ENCODE data around the gene CBLC. TPM values are rescaled to one million over a fixed set of nuclear protein-coding genes. Genes with fewer than 3 reads are reported as not detected.

CBLC gene
- total RNA-seq, 3 donors from 2014 or later (not counting 1 experiment from before 2014, with no cell fraction given), result not detected

GRCh38 chr19:44819246-44819832, 41.6 kb downstream of the CBLC start:
- no peaks in the 10 kb centered on the region for H3K9me3 Mint-ChIP-seq
- H3K4me3 Mint-ChIP-seq, result no peak overlapping the region
- no peaks in the 10 kb centered on the region for H3K36me3 ChIP-seq (ENCODE audit: control insufficient read depth, insufficient read depth, low read length)
- no peaks in the 10 kb centered on the region for H3K4me1 ChIP-seq (ENCODE audit: control insufficient read depth, insufficient read depth, low read length)
- ATAC-seq, result no peak
- H3K27me3 Mint-ChIP-seq (ENCODE audit: low read depth in 2 of 2), result peaks cover 0 to 9% of the 10 kb centered on the region in 2 donors
- H3K36me3 Mint-ChIP-seq, result no peaks in the 10 kb centered on the region
- no peak for DNase-seq
- H3K9me3 ChIP-seq (ENCODE audit: control insufficient read depth, insufficient read depth, low read length), result no peaks in the 10 kb centered on the region
- TF ChIP-seq CTCF (IDR thresholded peaks at IDR 0.05), result no peak
- no peak overlapping the region for H3K4me3 ChIP-seq (ENCODE audit: low read length)
- H3K27ac Mint-ChIP-seq, result no peak overlapping the region
- 88% methylated on average over 28 of the region's 28 CpGs for WGBS (ENCODE audit: insufficient coverage)
- H3K27ac ChIP-seq (ENCODE audit: low read length), result no peak overlapping the region
- H3K4me1 Mint-ChIP-seq, result no peaks in the 10 kb centered on the region
- intact Hi-C loops (cut with micrococcal nuclease), result no loop called here
- no peaks in the 10 kb centered on the region for H3K27me3 ChIP-seq (ENCODE audit: control insufficient read depth, insufficient read depth, low read length)

GRCh38 chr19:44820648-44821609, 43.2 kb downstream of the CBLC start:
- Histone ChIP-seq H3K27ac (ENCODE audit: low read length) (no peak overlapping the region), H3K4me1 (ENCODE audit: control insufficient read depth, insufficient read depth, low read length) (no peaks in the 10 kb centered on the region), H3K36me3 (ENCODE audit: control insufficient read depth, insufficient read depth, low read length) (no peaks in the 10 kb centered on the region), H3K27me3 (ENCODE audit: control insufficient read depth, insufficient read depth, low read length) (no peaks in the 10 kb centered on the region), H3K9me3 (ENCODE audit: control insufficient read depth, insufficient read depth, low read length) (no peaks in the 10 kb centered on the region), H3K4me3 (ENCODE audit: low read length) (no peak overlapping the region)
- no peaks in the 10 kb centered on the region for H3K9me3 Mint-ChIP-seq
- TF ChIP-seq CTCF (IDR thresholded peaks at IDR 0.05), result no peak
- no peak overlapping the region for H3K27ac Mint-ChIP-seq
- intact Hi-C loops (cut with micrococcal nuclease), result no loop called here
- ATAC-seq (no peak), DNase-seq (no peak)
- peaks cover 0 to 9% of the 10 kb centered on the region in 2 donors for H3K27me3 Mint-ChIP-seq (ENCODE audit: low read depth in 2 of 2)
- no peak overlapping the region for H3K4me3 Mint-ChIP-seq
- 82% methylated on average over 29 of the region's 35 CpGs for WGBS (ENCODE audit: insufficient coverage)
- no peaks in the 10 kb centered on the region for H3K36me3 Mint-ChIP-seq
- H3K4me1 Mint-ChIP-seq, result no peaks in the 10 kb centered on the region

GRCh38 chr19:44822177-44822576, 44.5 kb downstream of the CBLC start:
- no peaks in the 10 kb centered on the region for H3K27me3 ChIP-seq (ENCODE audit: control insufficient read depth, insufficient read depth, low read length)
- Mint-ChIP-seq H3K4me1 (no peaks in the 10 kb centered on the region), H3K27ac (no peak overlapping the region), H3K9me3 (no peaks in the 10 kb centered on the region), H3K27me3 (ENCODE audit: low read depth in 2 of 2) (peaks cover 0 to 11% of the 10 kb centered on the region in 2 donors), H3K36me3 (no peaks in the 10 kb centered on the region), H3K4me3 (no peak overlapping the region)
- no peak overlapping the region for H3K4me3 ChIP-seq (ENCODE audit: low read length)
- TF ChIP-seq CTCF (IDR thresholded peaks at IDR 0.05), result no peak
- no peaks in the 10 kb centered on the region for H3K4me1 ChIP-seq (ENCODE audit: control insufficient read depth, insufficient read depth, low read length)
- H3K9me3 ChIP-seq (ENCODE audit: control insufficient read depth, insufficient read depth, low read length), result no peaks in the 10 kb centered on the region
- ATAC-seq, result no peak
- no peaks in the 10 kb centered on the region for H3K36me3 ChIP-seq (ENCODE audit: control insufficient read depth, insufficient read depth, low read length)
- DNase-seq, result no peak
- 85% methylated on average over 11 of the region's 11 CpGs for WGBS (ENCODE audit: insufficient coverage)
- H3K27ac ChIP-seq (ENCODE audit: low read length), result no peak overlapping the region
- intact Hi-C loops (cut with micrococcal nuclease), result no loop called here

Measured in natural killer cell (primary cell).